ENCODE data around the gene HK2. TPM values are rescaled to one million over a fixed set of nuclear protein-coding genes. Genes with fewer than 3 reads are reported as not detected.
"Not testable (repeated sequence)": the region's sequence is repeated elsewhere in the genome, so short reads cannot be mapped to it uniquely, and the experiment has no call there.

HK2 gene
- total RNA-seq, 1 donor from 2014 or later: 4.1 TPM

DNA sequence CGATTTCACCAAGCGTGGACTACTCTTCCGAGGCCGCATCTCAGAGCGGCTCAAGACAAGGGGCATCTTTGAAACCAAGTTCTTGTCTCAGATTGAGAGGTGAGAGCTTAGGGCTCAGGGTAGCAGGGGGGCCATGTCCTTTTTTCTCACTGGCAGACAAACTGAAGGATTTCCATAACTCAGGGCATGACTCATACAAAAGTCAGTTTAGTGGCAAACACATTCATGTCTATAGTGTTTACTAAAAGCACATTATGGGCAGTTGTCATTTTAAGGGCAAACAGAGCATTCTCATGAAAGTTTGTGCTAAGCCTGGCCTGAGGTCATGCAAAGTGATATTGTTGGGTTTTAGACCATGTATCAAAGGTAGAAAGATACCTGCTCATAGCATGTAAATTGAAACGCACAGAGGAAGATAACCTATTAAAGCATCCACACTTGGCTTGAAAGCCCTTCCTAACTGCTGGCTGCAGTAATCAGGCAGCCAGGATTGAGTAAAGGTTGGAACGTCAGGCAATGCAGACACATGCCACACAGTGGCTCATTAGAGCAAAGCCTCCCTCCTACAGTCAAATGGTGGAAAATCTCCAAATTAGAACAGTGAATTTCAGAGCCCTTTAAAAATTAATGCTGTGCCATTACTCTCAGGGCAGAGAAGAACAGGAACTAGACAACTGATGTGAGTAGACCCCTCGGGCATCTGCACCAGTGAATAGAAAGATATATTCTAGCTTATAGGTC, 54.2 kb downstream of the HK2 start:
- DNase-seq: no peak
- intact Hi-C loops (cut with DNase I): no loop called here
- ATAC-seq (ENCODE audit: poor library complexity): no peak

DNA sequence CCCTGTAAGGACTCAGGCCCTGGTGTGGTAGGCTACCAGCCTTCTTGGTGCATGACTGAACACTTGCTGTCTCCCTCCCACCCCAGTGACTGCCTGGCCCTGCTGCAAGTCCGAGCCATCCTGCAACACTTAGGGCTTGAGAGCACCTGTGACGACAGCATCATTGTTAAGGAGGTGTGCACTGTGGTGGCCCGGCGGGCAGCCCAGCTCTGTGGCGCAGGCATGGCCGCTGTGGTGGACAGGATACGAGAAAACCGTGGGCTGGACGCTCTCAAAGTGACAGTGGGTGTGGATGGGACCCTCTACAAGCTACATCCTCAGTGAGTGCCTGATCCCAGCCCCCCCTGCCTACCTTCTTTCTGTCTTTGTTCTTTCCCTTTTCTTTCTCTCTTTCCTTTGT, 55.2 kb downstream of the HK2 start:
- ATAC-seq (ENCODE audit: poor library complexity): no peak
- intact Hi-C loops (cut with DNase I): no loop called here
- no peak for DNase-seq

GRCh38 chr2:74890711-74891110, 56.8 kb downstream of the HK2 start:
- ATAC-seq (ENCODE audit: poor library complexity) (no peak), DNase-seq (no peak)
- intact Hi-C loops (cut with DNase I): no loop called here

DNA sequence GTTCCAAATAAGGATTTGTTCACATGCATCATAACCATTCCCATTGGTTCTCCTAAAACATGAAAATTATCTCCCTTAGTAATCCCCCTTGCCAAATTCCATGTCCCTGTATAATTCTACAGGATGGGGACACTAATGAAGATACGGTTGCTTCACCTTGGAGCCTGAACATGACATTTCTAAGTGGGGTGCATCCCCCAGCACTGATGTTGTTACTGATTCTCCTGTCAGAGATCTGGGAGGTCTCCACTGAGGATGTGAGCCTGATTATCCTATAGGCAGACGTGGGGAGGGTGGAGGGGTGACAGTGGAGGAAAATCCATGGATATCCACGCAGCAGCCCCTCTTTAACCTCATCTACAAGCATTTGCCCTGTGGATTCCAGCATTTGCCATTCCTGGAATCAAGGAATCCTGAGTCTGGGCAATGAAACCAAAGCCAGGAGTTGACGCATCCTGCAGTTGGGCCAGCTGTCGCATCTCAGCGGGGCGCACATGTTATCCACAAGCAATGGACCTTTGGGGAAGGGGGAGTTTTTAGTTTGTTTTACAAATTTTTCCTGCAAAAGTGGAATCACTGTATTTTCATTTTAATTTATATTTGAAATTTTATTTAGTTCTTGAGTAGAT, 57.3 kb downstream of the HK2 start:
- no peak for DNase-seq
- no peak for ATAC-seq (ENCODE audit: poor library complexity)
- intact Hi-C loops (cut with DNase I): no loop called here

- ATAC-seq (ENCODE audit: poor library complexity); intact Hi-C loops (cut with DNase I); DNase-seq: not testable (repeated sequence)
Observed at GRCh38 chr2:74891816-74892215, 57.9 kb downstream of the HK2 start.

DNA sequence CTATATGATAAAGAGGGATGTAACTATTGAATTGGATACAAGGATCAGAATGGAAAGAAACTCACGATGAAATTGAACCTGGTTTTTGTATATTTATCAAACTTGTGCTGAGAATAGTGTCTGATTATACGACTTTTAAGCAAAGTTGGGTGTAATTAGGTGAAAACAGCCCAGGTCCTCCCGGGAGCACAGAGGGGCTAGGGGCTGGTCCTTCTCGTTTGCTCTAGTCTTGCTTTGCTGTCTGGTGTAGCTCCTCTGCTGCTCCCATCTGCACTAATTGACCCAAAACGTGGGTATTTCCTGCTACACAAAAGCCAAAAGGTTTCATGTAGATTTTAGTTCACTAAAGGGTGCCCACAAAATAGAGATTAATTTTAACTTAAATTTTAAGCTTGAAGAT, 58.7 kb downstream of the HK2 start:
- DNase-seq (no peak), ATAC-seq (ENCODE audit: poor library complexity) (no peak)
- intact Hi-C loops (cut with DNase I): no loop called here

DNA sequence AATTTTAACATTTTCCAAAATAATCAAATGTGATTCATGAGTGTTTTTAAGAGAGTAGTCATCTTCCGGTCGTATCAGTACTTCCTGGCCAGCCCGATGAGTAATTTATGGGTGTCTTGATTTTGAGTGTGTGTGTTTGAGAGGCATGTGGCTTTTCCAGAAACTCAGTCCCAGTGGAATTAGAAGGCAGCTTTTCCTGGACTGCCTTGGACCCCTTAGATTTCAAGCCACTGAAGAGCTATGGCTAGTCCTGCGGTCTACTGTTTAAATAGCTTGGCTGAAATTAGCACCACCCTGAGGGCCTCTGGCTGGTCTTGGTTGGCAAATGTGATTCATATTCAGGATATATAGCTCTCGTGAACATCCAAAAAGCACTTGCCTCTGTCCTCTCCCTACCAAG, 59.4 kb downstream of the HK2 start:
- ATAC-seq (ENCODE audit: poor library complexity) (no peak), DNase-seq (no peak)
- intact Hi-C loops (cut with DNase I): no loop called here

DNA sequence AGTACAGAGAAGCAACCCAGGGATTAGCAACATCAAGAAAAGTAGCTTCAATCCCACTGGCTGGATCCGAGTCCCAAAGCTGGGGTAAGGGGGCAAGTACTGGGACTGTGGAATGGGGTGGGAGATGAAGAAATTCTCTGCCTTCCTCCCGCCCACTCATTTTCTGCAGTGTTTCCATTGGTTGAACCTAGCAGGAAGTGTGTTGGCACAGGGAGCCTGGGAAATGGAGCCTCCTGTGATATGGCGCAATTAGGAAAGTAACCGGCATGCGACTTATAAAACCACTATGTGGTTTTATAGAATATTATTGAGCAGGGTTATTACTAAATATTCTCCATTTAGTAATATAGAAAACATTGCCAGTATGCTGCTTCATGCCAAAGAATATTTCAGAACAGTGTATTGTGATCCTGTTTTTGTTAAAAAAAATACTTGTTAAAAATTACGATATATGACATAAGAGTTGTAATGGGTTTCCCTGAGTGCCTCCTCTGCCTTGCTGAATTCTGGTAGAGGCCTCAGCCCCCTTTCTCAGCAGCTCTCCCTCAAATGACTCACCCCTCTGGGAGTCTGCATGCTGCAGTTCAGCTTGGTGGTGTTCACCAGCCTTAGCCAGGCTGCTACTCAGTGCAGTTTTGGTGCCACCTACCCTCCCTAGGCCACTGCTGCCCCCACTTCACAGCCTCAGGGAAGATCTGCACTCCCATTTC, 60.5 kb downstream of the HK2 start:
- ATAC-seq (ENCODE audit: poor library complexity) (no peak), DNase-seq (no peak)
- intact Hi-C loops (cut with DNase I): no loop called here

DNA sequence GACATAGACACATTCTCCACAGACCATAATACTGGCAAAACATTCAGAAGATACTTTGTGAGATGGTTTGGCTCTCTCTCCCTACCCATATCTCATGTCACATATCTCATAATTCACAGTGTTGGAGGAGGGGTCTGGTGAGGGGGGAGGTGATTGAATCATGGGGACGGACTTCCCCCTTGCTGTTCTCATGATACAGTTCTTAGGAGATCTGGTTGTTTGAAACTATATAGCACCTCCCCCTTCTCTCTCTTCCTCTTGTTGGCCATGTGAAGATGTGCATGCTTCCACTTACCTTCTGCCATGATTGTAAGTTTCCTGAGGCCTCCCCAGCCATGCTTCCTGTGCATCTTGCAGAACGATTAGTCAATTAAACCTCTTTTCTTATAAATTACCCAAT, 61.1 kb downstream of the HK2 start:
- DNase-seq (no peak), ATAC-seq (ENCODE audit: poor library complexity) (no peak)
- intact Hi-C loops (cut with DNase I): no loop called here

GRCh38 chr2:74896232-74896631, 62.3 kb downstream of the HK2 start:
- no peak for DNase-seq
- ATAC-seq (ENCODE audit: poor library complexity): no peak

DNA sequence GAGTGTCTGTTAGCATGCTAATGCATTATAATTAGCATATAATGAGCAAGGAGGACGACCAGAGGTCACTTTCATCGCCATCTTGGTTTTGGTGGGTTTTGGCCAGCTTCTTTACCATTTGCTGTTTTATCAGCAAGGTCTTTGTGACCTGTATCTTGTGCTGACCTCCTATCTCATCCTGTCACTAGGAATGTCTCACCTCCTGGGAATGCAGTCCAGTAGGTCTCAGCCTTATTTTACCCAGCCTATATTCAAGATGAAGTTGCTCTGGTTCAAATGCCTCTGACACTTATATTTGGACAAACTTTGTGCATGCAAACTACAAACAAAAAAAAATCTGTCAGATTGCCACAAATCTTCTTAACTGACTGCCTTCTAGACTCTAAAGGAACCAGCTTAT, 66.3 kb downstream of the HK2 start:
- intact Hi-C loops (cut with DNase I); DNase-seq; ATAC-seq (ENCODE audit: poor library complexity): not testable (repeated sequence)

More at GRCh38 chr2:74896232-74896631, 62.3 kb downstream of the HK2 start:
- intact Hi-C loops (cut with DNase I): no loop called here

DNA sequence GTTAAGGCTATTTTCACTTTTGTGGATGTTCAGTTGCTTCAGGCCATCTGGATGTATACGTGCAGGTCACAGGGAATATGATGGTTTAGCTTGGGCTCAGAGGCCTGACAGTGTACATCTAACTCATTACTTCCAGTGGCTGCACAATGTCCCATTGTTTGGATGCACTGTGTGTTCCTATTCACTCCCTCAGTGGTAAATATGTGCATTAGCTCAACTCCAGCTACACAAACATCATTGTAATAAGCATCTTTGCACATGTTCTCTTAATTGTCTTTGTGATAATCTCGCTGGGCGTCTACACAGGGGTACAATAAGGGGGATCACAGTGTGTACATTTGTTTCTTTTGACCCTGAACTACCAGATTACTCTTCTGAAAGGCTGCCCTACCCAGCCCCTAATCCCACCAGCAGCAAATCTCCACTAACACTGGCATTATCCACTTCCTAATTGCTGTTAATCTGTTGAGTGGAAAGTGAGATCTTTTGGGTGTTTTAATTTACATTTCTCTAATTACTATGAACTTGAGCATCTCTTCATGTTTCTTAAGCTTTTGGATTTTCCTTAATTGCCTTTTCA, 68.4 kb downstream of the HK2 start:
- intact Hi-C loops (cut with DNase I): no loop called here
- no peak for DNase-seq
- no peak for ATAC-seq (ENCODE audit: poor library complexity)

DNA sequence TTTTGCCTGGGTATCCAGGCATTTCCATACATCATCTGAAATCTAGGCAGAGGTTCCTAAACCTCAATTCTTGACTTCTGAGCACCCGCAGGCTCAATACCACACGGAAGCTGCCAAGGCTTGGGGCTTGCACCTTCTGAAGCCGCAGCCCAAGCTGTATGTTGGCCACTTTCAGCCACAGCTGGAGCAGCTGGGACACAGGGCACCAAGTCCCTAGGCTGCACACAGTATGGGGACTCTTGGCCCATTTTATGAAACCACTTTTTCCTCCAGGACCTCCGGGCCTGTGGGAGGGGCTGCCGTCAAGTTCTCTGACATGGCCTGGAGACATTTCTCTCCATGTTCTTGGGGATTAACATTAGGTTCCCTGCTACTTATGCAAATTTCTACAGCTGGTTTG, 72.5 kb downstream of the HK2 start:
- ATAC-seq (ENCODE audit: poor library complexity): no peak
- intact Hi-C loops (cut with DNase I): no loop called here
- DNase-seq: no peak

DNA sequence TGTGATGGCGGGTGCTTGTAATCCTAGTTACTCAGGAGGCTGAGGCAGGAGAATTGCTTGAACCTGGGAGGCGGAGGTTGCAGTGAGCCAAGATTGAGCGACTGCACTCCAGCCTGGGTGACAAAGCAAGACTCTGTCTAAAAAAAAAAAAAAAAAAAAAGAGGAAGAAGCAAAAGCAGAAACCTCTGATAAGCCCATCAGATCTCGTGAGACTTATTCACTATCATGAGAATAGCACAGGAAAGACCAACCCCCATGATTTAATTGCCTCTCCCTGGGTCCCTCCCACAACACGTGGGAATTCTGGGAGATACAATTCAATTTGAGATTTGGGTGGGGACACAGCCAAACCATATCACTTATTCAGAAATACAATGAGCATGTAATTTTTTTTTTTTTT, 73.6 kb downstream of the HK2 start:
- intact Hi-C loops (cut with DNase I); ATAC-seq (ENCODE audit: poor library complexity): not testable (repeated sequence)

GRCh38 chr2:74908748-74909444, 75.0 kb downstream of the HK2 start:
- ATAC-seq (ENCODE audit: poor library complexity) (no peak), DNase-seq (no peak)
- intact Hi-C loops (cut with DNase I): no loop called here

More for the DNA sequence above, 73.6 kb downstream of the HK2 start:
- not testable (repeated sequence) for DNase-seq

- DNase-seq (no peak), ATAC-seq (ENCODE audit: poor library complexity) (no peak)
- intact Hi-C loops (cut with DNase I): no loop called here
Observed at GRCh38 chr2:74910245-74910644, 76.3 kb downstream of the HK2 start.

DNA sequence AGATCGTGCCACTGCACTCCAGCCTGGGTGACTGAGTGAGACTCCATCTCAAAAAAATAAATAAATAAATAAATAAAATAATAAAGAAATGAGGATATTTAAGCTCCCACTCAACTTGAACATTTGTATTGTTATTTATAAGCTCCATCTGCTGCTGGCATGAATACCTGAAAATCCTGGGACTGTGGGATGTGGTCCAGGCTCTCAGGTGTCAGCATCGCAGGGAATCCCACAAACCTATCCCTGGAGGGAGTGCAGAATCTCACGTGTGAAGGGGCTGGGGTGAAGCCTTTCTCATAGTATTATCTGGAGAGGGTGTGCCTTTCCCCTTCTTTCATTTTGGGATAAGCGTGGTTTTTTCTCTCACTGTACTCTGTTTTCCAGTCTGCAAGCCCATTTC, 77.1 kb downstream of the HK2 start:
- no peak for DNase-seq
- intact Hi-C loops (cut with DNase I): no loop called here
- ATAC-seq (ENCODE audit: poor library complexity): no peak

DNA sequence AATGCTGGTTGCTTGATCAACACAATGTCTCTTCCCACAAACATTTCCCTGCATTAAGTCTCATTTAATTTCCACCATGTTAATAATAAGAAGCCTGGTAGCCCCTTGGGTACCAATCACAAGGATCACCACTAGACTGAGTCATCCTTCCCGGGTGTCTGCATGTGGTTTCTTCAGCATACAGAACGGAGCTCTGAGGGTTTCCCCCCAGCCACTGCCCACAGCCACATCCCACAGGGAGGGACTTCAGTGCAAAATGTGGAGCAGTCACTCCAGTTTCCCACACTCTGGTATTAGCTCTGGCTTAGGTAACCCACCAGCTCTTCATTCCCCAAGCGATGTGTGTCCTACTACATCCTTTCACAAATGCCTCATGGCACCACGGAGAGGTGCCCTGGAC, 81.8 kb downstream of the HK2 start:
- ATAC-seq (ENCODE audit: poor library complexity) (no peak), DNase-seq (no peak)
- intact Hi-C loops (cut with DNase I): loop anchor here (5.0 kb wide), 1 partner anchor 487 kb away; no protein-coding TSS in a partner anchor

- intact Hi-C loops (cut with DNase I): loop anchor here (5.0 kb wide), 1 partner anchor 486 kb away; no protein-coding TSS in a partner anchor
- no peak for DNase-seq
- ATAC-seq (ENCODE audit: poor library complexity): no peak
Observed at GRCh38 chr2:74916394-74916793, 82.5 kb downstream of the HK2 start.

Measured in Right ventricle myocardium superior (tissue), 1 donor.